Mesendoderm (in vitro differentiated cells): ENCODE results near the gene EFCAB12.
A peak's percentile ranks its signal among the peaks of the same experiment; 100 is the strongest.

Experiments
- DNase-seq: peaks from one replicate; pipeline ENCODE4 v3.0.0; 2013
- H2AK5ac ChIP-seq: 2 replicates; pipeline ENCODE4 v1.6.1; 2013; ENCODE audit warnings: low read length, inconsistent platforms
- H2BK120ac ChIP-seq: 2 replicates; pipeline ENCODE4 v1.6.1; 2013; ENCODE audit warnings: low read depth, mild to moderate bottlenecking, low read length, moderate library complexity, mixed read lengths
- H2BK15ac ChIP-seq: replicated peaks from 2 replicates; pipeline ENCODE4 v1.6.1; 2013; ENCODE audit warnings: low read depth, mild to moderate bottlenecking, moderate library complexity
- H2BK5ac ChIP-seq: 2 replicates; pipeline ENCODE4 v1.6.1; 2013; ENCODE audit warnings: low read length, inconsistent platforms
- H3K18ac ChIP-seq: 2 replicates; pipeline ENCODE4 v1.6.1; 2013; ENCODE audit warnings: mild to moderate bottlenecking, low read length, mixed read lengths
- H3K23ac ChIP-seq: one replicate; pipeline ENCODE4 v1.6.1; 2013; ENCODE audit warnings: low read length
- H3K27ac ChIP-seq: 2 replicates; pipeline ENCODE4 v1.5.1; 2013; ENCODE audit warnings: low read depth, mild to moderate bottlenecking, inconsistent platforms, low read length, moderate library complexity
- H3K27me3 ChIP-seq: 2 replicates; pipeline ENCODE4 v1.6.1; 2013; ENCODE audit warnings: low read length, control low read depth, mild to moderate bottlenecking, inconsistent platforms; ENCODE audit not compliant: insufficient read depth, poor library complexity
- H3K36me3 ChIP-seq: 2 replicates; pipeline ENCODE4 v1.6.1; 2013; ENCODE audit warnings: low read length, inconsistent platforms; ENCODE audit not compliant: control insufficient read depth, insufficient read depth
- H3K4ac ChIP-seq: one replicate; pipeline ENCODE4 v1.6.1; 2013; ENCODE audit warnings: low read depth, mild to moderate bottlenecking, low read length, moderate library complexity
- H3K4me1 ChIP-seq: 2 replicates; pipeline ENCODE4 v1.6.1; 2013; ENCODE audit warnings: low read depth, low read length, inconsistent platforms; ENCODE audit not compliant: control insufficient read depth
- H3K4me2 ChIP-seq: 2 replicates; pipeline ENCODE4 v1.6.1; 2013; ENCODE audit warnings: low read length
- H3K4me3 ChIP-seq: 2 replicates; pipeline ENCODE4 v1.5.1; 2013; ENCODE audit warnings: mild to moderate bottlenecking, low read length
- H3K56ac ChIP-seq: one replicate; pipeline ENCODE4 v1.6.1; 2013; ENCODE audit warnings: low read length
- H3K79me1 ChIP-seq: 2 replicates; pipeline ENCODE4 v1.6.1; 2013; ENCODE audit warnings: low read length, inconsistent platforms
- H3K79me2 ChIP-seq: 2 replicates; pipeline ENCODE4 v1.6.1; 2013; ENCODE audit warnings: mild to moderate bottlenecking, low read length; ENCODE audit not compliant: control insufficient read depth, insufficient read depth
- H3K9ac ChIP-seq: 2 replicates; pipeline ENCODE4 v1.6.1; 2013; ENCODE audit warnings: low read length, inconsistent platforms
- H4K5ac ChIP-seq: one replicate; pipeline ENCODE4 v1.6.1; 2013; ENCODE audit warnings: low read length
- H4K8ac ChIP-seq: one replicate; pipeline ENCODE4 v1.6.1; 2013; ENCODE audit warnings: low read depth, mild to moderate bottlenecking, control low read depth, low read length, moderate library complexity
- WGBS: extraction: QIAGEN DNeasy Blood & Tissue Kit; methylation state at CpG from one replicate; pipeline ENCODE4 v1.1.7; 2013; ENCODE audit warnings: low lambda C conversion rate, missing lambda C conversion rate; ENCODE audit not compliant: insufficient coverage; ENCODE audit errors: extremely low coverage; 5-methylcytosine and 5-hydroxymethylcytosine counted together

The EFCAB12 gene

DNA sequence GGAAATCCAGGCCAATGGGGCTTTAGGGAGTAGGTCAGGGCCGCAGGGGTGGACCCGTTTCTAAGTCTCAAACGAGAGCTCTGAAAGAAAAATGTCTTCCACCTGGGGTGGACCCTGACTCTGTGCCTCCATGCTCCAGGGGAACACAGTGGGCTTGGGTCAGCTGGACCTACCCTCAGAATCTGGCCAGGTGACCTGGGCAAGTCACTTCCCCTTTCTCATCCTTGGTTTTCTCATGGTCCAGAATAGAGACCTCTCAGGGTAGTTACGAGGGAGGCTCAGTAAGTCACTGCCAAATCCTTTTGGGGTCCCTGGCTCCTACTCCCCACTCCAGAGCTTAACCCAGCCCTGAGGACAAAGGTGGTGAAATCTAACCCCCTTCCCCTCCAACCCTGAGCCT lies 25.8 kb downstream of the EFCAB12 start:
- Histone ChIP-seq H2BK120ac (no peak overlapping the region), H3K79me2 (peaks cover 16% of the 10 kb centered on the region), H3K9ac (no peak overlapping the region), H2BK5ac (no peak overlapping the region), H3K79me1 (peaks cover 7% of the 10 kb centered on the region), H3K18ac (no peak overlapping the region), H3K4me1 (peaks cover 5% of the 10 kb centered on the region), H2AK5ac (no peak overlapping the region), H3K23ac (no peak overlapping the region), H3K4me3 (no peak overlapping the region), H3K4me2 (no peak overlapping the region), H3K4ac (no peak overlapping the region), H4K5ac (no peak overlapping the region), H3K36me3 (no peaks in the 10 kb centered on the region), H3K27me3 (no peaks in the 10 kb centered on the region), H3K27ac (no peak overlapping the region), H4K8ac (no peak overlapping the region), H3K56ac (no peak overlapping the region), H2BK15ac (no peak overlapping the region)
- no CpG with 5 or more reads among the region's 4 CpGs for WGBS
- no peak for DNase-seq

DNA sequence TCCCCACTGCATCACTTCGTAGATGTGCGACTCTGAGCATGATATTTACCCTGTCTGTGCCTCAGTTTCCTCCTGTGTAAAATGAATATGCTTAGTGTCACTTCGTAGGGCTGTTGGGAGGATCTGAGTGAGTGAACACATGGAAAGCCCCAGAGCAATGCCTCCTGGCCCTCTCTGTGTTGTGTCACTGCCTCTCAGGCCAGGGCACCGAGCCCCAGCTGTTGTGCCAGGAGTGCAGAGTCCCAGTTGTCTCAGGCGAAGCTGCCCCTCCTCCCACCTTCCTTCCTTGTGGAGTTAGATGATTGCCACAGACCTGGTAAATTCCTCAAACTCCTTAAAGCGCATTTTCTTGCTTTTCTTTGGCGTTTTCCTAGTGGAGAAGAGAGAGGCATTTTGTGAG lies 26.2 kb downstream of the EFCAB12 start:
- no peaks in the 10 kb centered on the region for H3K27me3 ChIP-seq
- H3K18ac ChIP-seq = no peak overlapping the region
- peaks cover 10% of the 10 kb centered on the region for H3K79me1 ChIP-seq
- no peak overlapping the region for H2BK5ac ChIP-seq
- no peak overlapping the region for H2BK15ac ChIP-seq
- H3K9ac ChIP-seq = no peak overlapping the region
- no peak overlapping the region for H2AK5ac ChIP-seq
- H3K4me2 ChIP-seq = no peak overlapping the region
- H3K27ac ChIP-seq = no peak overlapping the region
- no peak overlapping the region for H3K4me3 ChIP-seq
- H3K23ac ChIP-seq = no peak overlapping the region
- H4K8ac ChIP-seq = no peak overlapping the region
- no peak for DNase-seq
- no peak overlapping the region for H2BK120ac ChIP-seq
- H3K56ac ChIP-seq = no peak overlapping the region
- H3K4me1 ChIP-seq = peaks cover 5% of the 10 kb centered on the region
- H3K79me2 ChIP-seq = peaks cover 20% of the 10 kb centered on the region
- WGBS = no CpG with 5 or more reads among the region's 7 CpGs
- no peak overlapping the region for H3K4ac ChIP-seq
- no peaks in the 10 kb centered on the region for H3K36me3 ChIP-seq
- H4K5ac ChIP-seq = no peak overlapping the region

GRCh38 chr3:129399895-129400357 lies 28.5 kb downstream of the EFCAB12 start:
- peaks cover 5% of the 10 kb centered on the region for H3K4me1 ChIP-seq
- no peak overlapping the region for H3K4me3 ChIP-seq
- H3K36me3 ChIP-seq = no peaks in the 10 kb centered on the region
- no peak overlapping the region for H3K4ac ChIP-seq
- peaks cover 37% of the 10 kb centered on the region for H3K79me2 ChIP-seq
- H2BK5ac ChIP-seq = no peak overlapping the region
- H3K27me3 ChIP-seq = no peaks in the 10 kb centered on the region
- DNase-seq = peak; percentile 44
- H3K23ac ChIP-seq = no peak overlapping the region
- no CpG with 5 or more reads among the region's 8 CpGs for WGBS
- no peak overlapping the region for H2BK15ac ChIP-seq
- no peak overlapping the region for H4K8ac ChIP-seq
- no peak overlapping the region for H3K18ac ChIP-seq
- H3K56ac ChIP-seq = no peak overlapping the region
- H4K5ac ChIP-seq = no peak overlapping the region
- H2BK120ac ChIP-seq = no peak overlapping the region
- no peak overlapping the region for H3K4me2 ChIP-seq
- H3K27ac ChIP-seq = no peak overlapping the region
- no peak overlapping the region for H2AK5ac ChIP-seq
- H3K79me1 ChIP-seq = peaks cover 19% of the 10 kb centered on the region
- H3K9ac ChIP-seq = no peak overlapping the region

GRCh38 chr3:129399145-129399894 lies 29.1 kb downstream of the EFCAB12 start:
- no peak overlapping the region for H4K5ac ChIP-seq
- H3K4me1 ChIP-seq = peaks cover 5% of the 10 kb centered on the region
- H4K8ac ChIP-seq = no peak overlapping the region
- H3K56ac ChIP-seq = peak overlapping the region; percentile 83
- H3K4me2 ChIP-seq = no peak overlapping the region
- H3K27ac ChIP-seq = no peak overlapping the region
- no peaks in the 10 kb centered on the region for H3K36me3 ChIP-seq
- peak overlapping the region; percentile 74 for H3K4me3 ChIP-seq
- H3K79me1 ChIP-seq = peaks cover 22% of the 10 kb centered on the region
- peak overlapping the region; percentile 86 for H3K9ac ChIP-seq
- H2BK120ac ChIP-seq = no peak overlapping the region
- WGBS = no CpG with 5 or more reads among the region's 25 CpGs
- H3K18ac ChIP-seq = peak overlapping the region; percentile 21
- DNase-seq = peak; percentile 98
- H3K23ac ChIP-seq = no peak overlapping the region
- H2BK15ac ChIP-seq = no peak overlapping the region
- peaks cover 42% of the 10 kb centered on the region for H3K79me2 ChIP-seq
- H2AK5ac ChIP-seq = no peak overlapping the region
- H3K4ac ChIP-seq = no peak overlapping the region
- no peak overlapping the region for H2BK5ac ChIP-seq
- H3K27me3 ChIP-seq = no peaks in the 10 kb centered on the region

DNA sequence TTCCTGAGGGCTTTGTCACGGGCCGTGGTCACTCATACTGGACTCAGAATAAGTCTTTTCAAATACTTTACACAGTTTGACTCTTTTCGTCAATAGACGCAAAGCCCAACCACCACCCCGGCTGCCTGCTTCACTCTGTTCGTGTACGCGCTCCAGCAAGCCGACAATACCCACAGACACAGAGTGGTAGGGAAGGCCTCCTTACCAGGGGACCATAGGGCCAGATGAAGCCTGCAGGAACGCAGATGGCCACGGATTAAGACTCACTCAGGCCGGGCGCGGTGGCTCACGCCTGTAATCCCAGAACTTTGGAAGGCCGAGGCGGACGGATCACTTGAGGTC lies 29.7 kb downstream of the EFCAB12 start:
- Histone ChIP-seq H3K27ac (no peak overlapping the region), H3K56ac (peak overlapping the region; percentile 83), H3K27me3 (no peaks in the 10 kb centered on the region), H3K18ac (no peak overlapping the region), H3K79me1 (peaks cover 22% of the 10 kb centered on the region), H3K4ac (no peak overlapping the region), H3K9ac (peak overlapping the region; percentile 86), H2BK15ac (no peak overlapping the region), H3K4me1 (peaks cover 5% of the 10 kb centered on the region), H3K4me2 (peak overlapping the region; percentile 56), H4K5ac (no peak overlapping the region), H3K36me3 (no peaks in the 10 kb centered on the region), H3K4me3 (peak overlapping the region; percentile 74), H3K79me2 (peaks cover 42% of the 10 kb centered on the region), H3K23ac (no peak overlapping the region), H4K8ac (no peak overlapping the region), H2BK120ac (no peak overlapping the region), H2AK5ac (no peak overlapping the region), H2BK5ac (no peak overlapping the region)
- WGBS = no CpG with 5 or more reads among the region's 18 CpGs
- peak; percentile 35 for DNase-seq
